ENCODE measurements around the gene PROSER3.

PROSER3 gene

GRCh38 chr19:35738887-35739229 lies 19.1 kb upstream of the PROSER3 start:
- DNase-seq, result no peak

GRCh38 chr19:35739275-35740107 lies 18.5 kb upstream of the PROSER3 start:
- no peak for DNase-seq

GRCh38 chr19:35740108-35740422 lies 17.9 kb upstream of the PROSER3 start:
- DNase-seq, result no peak

- peak; percentile 93 for DNase-seq
These were observed 17.4 kb upstream of the PROSER3 start for GRCh38 chr19:35740423-35741202.

GRCh38 chr19:35741203-35741515 lies 16.8 kb upstream of the PROSER3 start:
- no peak for DNase-seq

- no peak for DNase-seq
These were observed 15.8 kb upstream of the PROSER3 start, which contains the start of gene IGFLR1 for GRCh38 chr19:35742121-35742724. Gene IGFLR1, minus strand, starts transcription at chr19:35742452. Its CDS starts 1,272 bp downstream, at chr19:35741180.

GRCh38 chr19:35743640-35744429 lies 14.1 kb upstream of the PROSER3 start:
- DNase-seq, result no peak

GRCh38 chr19:35744430-35745327 lies 13.3 kb upstream of the PROSER3 start:
- peak; percentile 84 for DNase-seq

GRCh38 chr19:35745328-35746086 lies 12.5 kb upstream of the PROSER3 start, which contains the start of the genes PSENEN and U2AF1L4:
Gene PSENEN, plus strand, starts transcription at chr19:35745651. Its CDS starts 280 bp downstream, at chr19:35745931.
Gene U2AF1L4, minus strand, starts transcription at chr19:35745418. Its CDS starts 27 bp downstream, at chr19:35745391.
- peak; percentile 82 for DNase-seq

- no peak for DNase-seq
These were observed 11.9 kb upstream of the PROSER3 start for GRCh38 chr19:35746087-35746462.

- DNase-seq, result no peak
These were observed 11.4 kb upstream of the PROSER3 start for GRCh38 chr19:35746531-35746930.

- DNase-seq, result peak; percentile 95
These were observed 9.6 kb upstream of the PROSER3 start, which contains the start of gene LIN37 for GRCh38 chr19:35748106-35749020. Gene LIN37, plus strand, starts transcription at chr19:35748576. Its CDS starts 149 bp downstream, at chr19:35748725.

GRCh38 chr19:35750167-35750566 lies 7.8 kb upstream of the PROSER3 start:
- DNase-seq, result no peak

GRCh38 chr19:35751839-35752745 lies 5.9 kb upstream of the PROSER3 start:
- no peak for DNase-seq

- no peak for DNase-seq
These were observed 5.1 kb upstream of the PROSER3 start for GRCh38 chr19:35752746-35753350.

- no peak for DNase-seq
These were observed 4.2 kb upstream of the PROSER3 start for GRCh38 chr19:35753634-35754369.

All from right kidney (tissue), 1 donor.